Activated CD4-positive, alpha-beta T cell treated with anti-CD3 and anti-CD28 coated beads for 48 hours (primary cell): ENCODE data around the gene UNC80.

ENCODE experiments used
- DNase-seq: peaks from one replicate; pipeline ENCODE4 v3.0.0-alpha.2; 2020

UNC80 gene

GRCh38 chr2:209913786-209914345 lies 142.2 kb downstream of the UNC80 start:
- no peak for DNase-seq

GRCh38 chr2:209917154-209917771 lies 145.6 kb downstream of the UNC80 start:
- no peak for DNase-seq

GRCh38 chr2:209918251-209918650 lies 146.6 kb downstream of the UNC80 start:
- DNase-seq = no peak

- DNase-seq = no peak
These were observed 150.5 kb downstream of the UNC80 start for GRCh38 chr2:209922116-209922515.

- no peak for DNase-seq
These were observed 157.7 kb downstream of the UNC80 start for GRCh38 chr2:209929369-209929768.

- DNase-seq = no peak
These were observed 162.2 kb downstream of the UNC80 start for GRCh38 chr2:209933499-209934483.

GRCh38 chr2:209936106-209936666 lies 164.6 kb downstream of the UNC80 start:
- no peak for DNase-seq

- DNase-seq = no peak
These were observed 166.3 kb downstream of the UNC80 start for GRCh38 chr2:209937893-209938292.

- no peak for DNase-seq
These were observed 167.3 kb downstream of the UNC80 start for GRCh38 chr2:209938906-209939305.

GRCh38 chr2:209940936-209941335 lies 169.3 kb downstream of the UNC80 start:
- no peak for DNase-seq

- no peak for DNase-seq
These were observed 170.8 kb downstream of the UNC80 start for GRCh38 chr2:209942426-209942825.

GRCh38 chr2:209942936-209943605 lies 171.4 kb downstream of the UNC80 start:
- no peak for DNase-seq

GRCh38 chr2:209943776-209944175 lies 172.1 kb downstream of the UNC80 start:
- no peak for DNase-seq

- DNase-seq = no peak
These were observed 174.9 kb downstream of the UNC80 start for GRCh38 chr2:209946539-209946938.

- no peak for DNase-seq
These were observed 184.6 kb downstream of the UNC80 start for GRCh38 chr2:209956271-209956670.

GRCh38 chr2:209958016-209958415 lies 186.4 kb downstream of the UNC80 start:
- no peak for DNase-seq

- DNase-seq = no peak
These were observed 188.4 kb downstream of the UNC80 start for GRCh38 chr2:209960045-209960444.

- DNase-seq = peak; percentile 52
These were observed 189.3 kb downstream of the UNC80 start for GRCh38 chr2:209960676-209961630.

GRCh38 chr2:209965723-209966122 lies 194.1 kb downstream of the UNC80 start:
- DNase-seq = no peak

GRCh38 chr2:209969692-209970091 lies 198.1 kb downstream of the UNC80 start:
- no peak for DNase-seq

GRCh38 chr2:209970271-209970670 lies 198.6 kb downstream of the UNC80 start:
- no peak for DNase-seq

GRCh38 chr2:209970711-209971110 lies 199.1 kb downstream of the UNC80 start:
- DNase-seq = no peak
